Stimulated activated CD4-positive, alpha-beta T cell treated with anti-CD3 and anti-CD28 coated beads, Interleukin-2, amount 100 ng/mL, for 48 hours (primary cell): Measurements from ENCODE around the gene NOS2.
"Not testable (repeated sequence)": the region's sequence is repeated elsewhere in the genome, so short reads cannot be mapped to it uniquely, and the experiment has no call there.

Experiments used
- DNase-seq, 2 donors: peaks; one replicate each; pipeline ENCODE4 v3.0.0-alpha.2; 2020

Gene NOS2

DNA sequence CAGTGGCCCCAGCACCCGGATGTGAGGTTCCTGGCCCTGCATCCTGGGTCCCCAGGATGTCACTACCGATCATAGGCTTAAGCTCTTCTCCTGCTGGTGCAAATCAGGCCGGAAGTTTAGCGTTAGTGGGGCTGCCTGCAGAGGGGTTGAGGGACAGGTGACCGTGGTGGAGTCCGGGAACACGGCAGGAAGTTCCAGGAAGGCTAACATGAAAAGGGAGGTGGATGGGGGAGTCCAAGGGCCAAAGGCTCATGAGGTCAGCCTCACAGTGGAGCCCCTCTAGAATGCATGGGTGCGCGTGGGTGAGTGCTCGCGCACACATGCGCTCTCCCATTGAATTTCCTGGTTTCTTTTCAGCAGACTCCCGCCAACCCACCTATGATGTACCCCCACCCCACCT lies 46.6 kb downstream of the NOS2 start:
- not testable (repeated sequence) for DNase-seq

GRCh38 chr17:27752831-27753619 lies 47.3 kb downstream of the NOS2 start:
- not testable (repeated sequence) for DNase-seq

DNA sequence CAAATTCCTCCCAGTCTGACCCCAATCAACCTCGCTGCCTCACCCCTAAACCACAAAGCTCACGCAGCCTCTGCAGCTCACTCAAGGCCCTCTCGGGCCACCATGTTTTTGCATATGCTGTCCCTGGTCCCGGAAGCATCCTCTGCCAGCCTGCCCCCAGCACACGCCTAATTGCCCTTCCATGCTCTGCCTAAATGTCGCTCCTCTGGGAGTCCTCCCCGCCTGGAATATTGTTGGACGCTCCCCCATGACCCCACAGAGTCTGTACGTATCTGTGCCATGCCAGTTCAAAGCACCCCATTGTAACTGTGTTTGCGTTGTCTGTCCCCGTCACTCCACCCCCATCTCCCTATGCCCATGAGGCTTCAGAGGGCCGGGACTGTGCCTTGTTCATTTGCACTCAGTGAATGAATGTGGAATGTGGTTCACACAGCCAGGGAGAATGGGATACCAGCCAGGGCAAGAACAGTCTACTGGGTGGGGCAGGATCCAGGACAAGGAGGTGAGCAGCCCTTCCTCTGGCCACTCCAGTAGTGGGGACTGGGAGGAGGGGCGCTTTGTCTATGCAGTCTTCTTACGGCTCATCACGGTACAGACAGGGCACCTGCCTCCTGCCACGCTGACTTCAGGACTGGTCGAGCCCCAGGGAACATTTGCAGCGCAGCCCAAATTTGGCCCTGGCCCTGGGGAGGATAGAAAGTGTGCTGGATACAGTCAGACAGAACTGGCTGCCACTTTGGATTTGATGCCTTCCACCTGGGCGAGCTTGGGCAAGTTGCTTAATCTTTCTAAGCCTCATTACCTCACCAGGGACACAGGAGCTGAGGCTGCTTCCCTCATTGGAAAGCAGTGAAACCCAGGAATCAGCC lies 48.5 kb downstream of the NOS2 start:
- no peak for DNase-seq

DNA sequence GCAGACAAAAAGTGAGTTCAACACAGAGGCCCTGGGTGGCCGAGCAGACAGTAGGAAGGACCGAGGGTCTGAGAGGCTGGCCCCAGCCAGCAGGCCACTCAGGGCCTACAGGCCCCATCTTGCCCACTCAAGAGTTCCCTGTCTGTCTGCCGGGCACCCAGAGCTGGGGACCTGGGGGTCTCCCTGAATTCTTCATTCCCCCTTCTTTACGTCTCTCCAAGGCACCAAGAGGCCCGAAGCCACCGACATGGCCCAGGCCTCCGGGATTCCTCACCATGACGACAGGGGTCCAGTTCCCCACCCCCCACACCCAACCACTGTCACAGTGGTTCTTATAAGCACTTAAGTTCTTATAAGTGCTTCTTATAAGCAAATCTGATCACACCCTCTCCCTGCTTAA lies 49.2 kb downstream of the NOS2 start:
- no peak for DNase-seq

DNA sequence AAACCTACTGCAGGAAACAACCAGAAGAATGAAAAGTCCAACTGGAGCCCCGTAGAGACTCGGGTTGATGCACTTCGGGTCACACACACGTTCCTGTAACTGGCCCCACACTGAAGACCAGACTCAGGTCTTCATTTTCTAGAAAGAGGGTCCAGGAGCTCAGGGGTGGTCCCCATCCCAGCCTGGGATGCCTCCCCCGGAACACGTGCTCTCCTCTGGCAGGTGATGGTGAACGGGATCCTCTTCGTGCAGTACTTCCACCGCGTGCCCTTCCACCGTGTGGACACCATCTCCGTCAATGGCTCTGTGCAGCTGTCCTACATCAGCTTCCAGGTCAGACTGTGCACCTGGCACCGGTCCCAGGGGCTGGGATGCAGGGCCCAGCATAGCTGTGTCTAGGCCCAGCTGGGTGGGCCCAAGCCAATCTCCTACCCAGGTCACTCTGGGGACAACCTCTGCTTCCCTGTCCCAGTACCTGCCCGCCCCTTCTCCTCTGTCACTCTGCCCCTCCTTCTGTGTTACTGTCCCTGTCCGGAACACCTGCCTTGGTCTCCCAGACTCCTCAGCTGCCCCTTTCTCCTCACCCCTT lies 50.7 kb downstream of the NOS2 start:
- DNase-seq = not testable (repeated sequence)

DNA sequence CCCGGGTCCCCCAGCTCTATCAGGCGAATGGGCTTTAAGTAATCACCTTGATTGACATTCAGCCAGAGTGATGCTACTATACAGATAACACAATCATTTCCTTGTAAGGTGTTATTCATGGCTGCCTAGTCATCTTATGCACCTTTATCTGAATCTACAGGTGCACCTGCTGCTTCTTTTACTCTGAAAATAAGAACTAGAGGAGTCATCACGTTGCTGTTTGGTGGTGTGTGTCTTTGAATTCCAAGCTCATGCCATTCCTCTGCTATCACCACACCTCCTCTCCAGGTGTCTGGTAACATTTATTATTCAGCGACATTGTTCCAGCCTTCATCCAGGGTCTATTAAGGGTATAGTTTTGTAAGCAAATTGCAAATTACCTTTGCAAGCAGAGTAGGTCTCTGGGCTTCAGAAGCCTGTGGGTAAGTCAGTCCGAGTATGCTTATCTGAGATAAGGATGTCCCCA lies 51.9 kb downstream of the NOS2 start:
- no peak for DNase-seq

- DNase-seq = no peak
Measured at GRCh38 chr17:27747462-27748359, 52.6 kb downstream of the NOS2 start.

- no peak for DNase-seq
Measured at GRCh38 chr17:27746881-27747280, 53.4 kb downstream of the NOS2 start.

DNA sequence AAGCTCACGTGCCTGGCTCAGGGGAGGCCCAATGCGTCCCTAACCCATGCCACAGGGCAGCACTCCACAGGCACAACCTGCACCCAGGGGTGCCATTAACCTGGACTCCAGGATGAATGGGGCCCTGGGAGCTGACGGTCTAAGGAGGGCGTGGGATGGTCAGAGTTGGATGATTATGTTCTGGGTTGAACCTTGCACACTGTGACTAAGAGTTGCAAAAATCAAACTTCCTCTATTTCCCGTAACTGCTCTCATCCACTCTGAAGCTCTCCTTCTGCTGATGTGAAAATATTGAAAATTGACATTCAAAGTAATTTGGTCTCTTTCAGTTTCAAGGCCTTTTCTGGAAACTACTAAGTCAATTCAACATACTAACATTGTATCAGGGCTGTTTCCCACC lies 54.0 kb downstream of the NOS2 start:
- DNase-seq = not testable (repeated sequence)

DNA sequence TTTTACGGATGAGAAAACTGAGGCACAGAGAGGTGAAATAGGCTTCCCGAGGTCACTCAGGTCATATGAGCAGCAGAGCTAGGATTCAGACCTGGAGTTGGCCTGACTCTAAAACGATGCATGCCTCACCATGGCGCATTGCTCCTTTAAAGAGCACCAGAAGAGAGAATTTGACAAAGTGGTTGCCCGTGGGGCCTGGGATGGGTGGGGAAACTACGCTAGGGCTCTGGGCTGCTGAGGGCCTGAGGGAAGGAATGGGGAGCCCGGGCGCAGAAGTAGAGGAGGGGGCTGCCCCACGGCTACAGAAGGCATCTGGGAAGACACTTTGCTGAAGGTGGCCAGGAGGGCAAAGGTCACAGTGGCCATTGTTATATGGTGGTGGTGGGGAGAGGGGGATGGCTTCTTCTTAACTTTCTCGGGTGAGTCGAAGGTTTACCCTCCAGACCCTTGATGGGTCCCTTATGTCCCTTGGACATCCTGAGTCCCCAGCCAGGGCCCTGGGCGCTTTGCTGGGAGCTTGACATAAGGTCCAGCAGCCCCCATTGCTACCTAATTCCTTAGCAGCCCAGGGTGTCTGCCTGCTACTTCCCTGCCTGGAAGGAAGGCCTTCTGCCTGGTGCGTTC lies 55.0 kb downstream of the NOS2 start:
- DNase-seq = not testable (repeated sequence)

DNA sequence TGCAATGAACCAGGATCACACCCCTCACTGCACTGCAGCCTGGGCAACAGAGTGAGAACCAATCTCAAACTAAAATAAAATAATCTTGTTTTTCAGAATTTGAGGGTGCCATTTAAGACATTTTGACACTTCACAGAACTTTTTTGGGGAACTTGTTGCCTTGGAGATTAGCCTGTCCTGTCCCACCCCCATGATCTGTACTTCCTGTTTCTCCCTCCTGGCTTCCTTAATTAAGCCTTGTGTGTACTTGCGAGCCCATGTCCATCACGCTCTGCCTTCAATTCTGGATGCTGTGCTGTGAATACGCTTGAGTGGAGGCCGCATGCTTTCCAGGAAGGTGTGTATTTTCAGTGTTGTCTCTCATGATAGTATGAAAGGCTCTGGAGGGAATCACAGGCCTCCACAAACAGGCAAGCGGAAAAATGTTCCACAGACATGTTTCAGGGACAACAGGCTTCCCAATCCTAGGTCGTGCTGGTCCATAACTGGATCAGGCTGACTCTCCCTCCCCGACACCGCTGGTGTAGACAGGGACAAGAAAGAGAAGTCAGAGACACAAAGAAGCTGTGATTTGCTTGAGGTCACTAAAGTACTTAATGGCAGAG lies 56.9 kb downstream of the NOS2 start:
- no peak for DNase-seq

DNA sequence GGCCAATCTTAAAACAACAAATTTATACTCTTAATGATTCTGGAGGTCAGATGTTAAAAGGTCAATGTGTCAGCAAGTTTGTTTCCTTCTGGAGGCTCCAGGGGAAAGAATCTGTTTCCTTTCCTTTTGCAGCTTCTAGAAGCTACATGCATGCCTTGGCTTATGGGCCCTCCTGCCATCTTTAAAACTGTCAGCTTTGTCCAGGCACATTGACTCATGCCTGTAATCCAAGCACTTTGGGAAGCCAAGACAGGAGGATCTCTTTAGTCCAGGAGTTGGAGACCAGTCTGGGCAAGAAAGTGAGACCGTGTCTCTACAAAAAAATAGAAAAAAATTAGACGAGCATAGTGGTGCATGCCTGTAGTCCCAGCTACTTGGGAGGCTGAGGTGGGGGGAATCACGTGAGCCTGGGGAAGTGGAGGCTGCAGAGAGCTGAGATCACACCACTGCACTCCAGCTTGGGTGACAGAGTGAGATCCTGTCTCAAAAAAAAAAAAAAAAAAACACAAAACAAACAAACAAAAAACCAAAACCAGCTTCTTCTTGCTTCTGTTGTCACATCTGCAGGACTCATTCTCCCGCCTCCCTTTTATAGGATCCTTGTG lies 58.3 kb downstream of the NOS2 start:
- DNase-seq = no peak

DNA sequence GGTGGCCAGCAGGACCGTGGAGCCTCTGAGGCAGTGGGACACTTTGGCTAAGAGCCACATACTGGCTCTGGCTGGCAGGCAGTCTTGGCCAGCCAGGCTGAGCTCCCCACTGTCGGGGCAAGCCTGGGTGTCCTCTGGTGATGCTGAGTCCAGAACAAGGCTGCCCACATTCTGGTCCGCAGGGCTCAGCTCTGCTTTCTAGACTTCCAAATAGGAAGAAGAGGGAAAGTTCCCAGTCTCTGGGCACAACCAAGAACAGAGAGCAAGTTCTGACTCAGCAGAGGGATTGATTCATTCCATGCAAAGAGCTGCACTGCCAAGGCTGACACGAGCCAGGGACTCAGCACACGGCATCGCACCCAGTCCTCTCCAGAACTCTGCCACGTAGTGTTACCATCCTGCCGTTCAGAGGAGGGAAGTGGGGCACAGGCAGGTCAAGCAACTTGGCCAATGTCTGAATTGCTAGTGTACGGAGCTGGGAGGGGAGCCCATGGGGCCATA lies 58.9 kb downstream of the NOS2 start:
- no peak for DNase-seq

- DNase-seq = not testable (repeated sequence)
Measured at GRCh38 chr17:27740541-27740940, 59.8 kb downstream of the NOS2 start.

DNA sequence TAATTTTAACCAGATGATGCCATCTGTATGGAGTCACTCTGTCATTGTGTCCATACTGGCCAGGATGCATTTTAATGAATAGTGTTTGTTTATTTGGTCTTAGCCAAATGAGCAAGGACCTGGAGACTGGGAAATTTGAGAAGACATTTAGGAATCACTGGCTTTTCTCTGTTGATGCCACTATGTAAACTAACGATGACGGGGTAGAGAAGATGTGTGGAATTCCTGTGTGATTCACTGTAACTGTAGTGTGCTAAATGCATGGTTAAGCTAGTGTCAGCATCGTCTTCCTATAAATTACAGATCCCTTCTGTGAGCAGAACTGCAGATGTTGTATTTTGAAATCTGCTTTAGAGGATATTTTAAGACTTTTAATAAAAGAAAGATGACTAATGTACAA lies 66.6 kb downstream of the NOS2 start:
- no peak for DNase-seq

GRCh38 chr17:27732746-27733145 lies 67.6 kb downstream of the NOS2 start:
- not testable (repeated sequence) for DNase-seq

DNA sequence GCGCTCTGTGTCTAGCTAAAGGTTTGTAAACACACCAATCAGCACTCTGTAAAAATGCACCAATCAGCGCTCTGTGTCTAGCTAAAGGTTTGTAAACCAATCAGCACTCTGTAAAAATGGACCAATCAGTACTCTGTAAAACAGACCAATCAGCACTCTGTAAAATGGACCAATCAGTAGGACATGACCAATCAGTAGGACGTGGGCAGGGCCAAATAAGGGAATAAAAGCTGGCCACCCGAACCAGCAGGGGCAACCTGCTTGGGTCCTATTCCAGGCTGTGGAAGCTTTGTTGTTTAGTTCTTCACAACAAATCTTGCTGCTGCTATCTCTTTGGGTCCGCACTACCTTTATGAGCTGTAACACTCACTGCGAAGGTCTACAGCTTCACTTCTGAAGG lies 74.3 kb downstream of the NOS2 start:
- not testable (repeated sequence) for DNase-seq

GRCh38 chr17:27721797-27722196 lies 78.5 kb downstream of the NOS2 start:
- DNase-seq = no peak
